GM12865 (cell line): ENCODE measurements around the gene KLHL6.
A peak's percentile ranks its signal among the peaks of the same experiment; 100 is the strongest.

Source experiments
- DNase-seq: peaks from one replicate; pipeline ENCODE4 v3.0.0; 2010; ENCODE audit warnings: low read depth
- H3K4me3 ChIP-seq: 2 replicates; pipeline ENCODE4 v1.5.1; 2011; ENCODE audit warnings: mild to moderate bottlenecking, low read depth, low read length, control low read depth
- CTCF ChIP-seq: IDR thresholded peaks from 2 replicates; pipeline ENCODE4 v1.5.1; 2011; ENCODE audit warnings: low read length, control low read depth, low read depth, inconsistent platforms; ENCODE audit not compliant: insufficient read depth; ENCODE audit errors: missing control alignments

The KLHL6 gene

GRCh38 chr3:183506674-183507320 is 48.7 kb downstream of the KLHL6 start:
- H3K4me3 ChIP-seq = no peak overlapping the region
- DNase-seq = peak; percentile 13
- TF ChIP-seq CTCF = no peak

- H3K4me3 ChIP-seq = no peak overlapping the region
- no peak for DNase-seq
- TF ChIP-seq CTCF = no peak
Observed at GRCh38 chr3:183504597-183504996, 50.9 kb downstream of the KLHL6 start.

GRCh38 chr3:183503746-183504145 is 51.8 kb downstream of the KLHL6 start:
- DNase-seq = no peak
- TF ChIP-seq CTCF = no peak
- H3K4me3 ChIP-seq = no peak overlapping the region

GRCh38 chr3:183502237-183503181 is 53.0 kb downstream of the KLHL6 start:
- no peak for TF ChIP-seq CTCF
- no peak for DNase-seq
- H3K4me3 ChIP-seq = no peak overlapping the region

- no peak overlapping the region for H3K4me3 ChIP-seq
- DNase-seq = no peak
- TF ChIP-seq CTCF = no peak
Observed at GRCh38 chr3:183500981-183501704, 54.4 kb downstream of the KLHL6 start.

GRCh38 chr3:183500319-183500718 is 55.2 kb downstream of the KLHL6 start:
- no peak for TF ChIP-seq CTCF
- no peak for DNase-seq
- no peak overlapping the region for H3K4me3 ChIP-seq
